Lower leg skin (tissue), 4 donors: Measurements from ENCODE around the gene LRTM2. TPM values are rescaled to one million over a fixed set of nuclear protein-coding genes. Genes with fewer than 3 reads are reported as not detected.

Source experiments
- DNase-seq, 2 donors: peaks; one replicate each; pipeline ENCODE4 v3.0.0-alpha.2; 2019; ENCODE audit warnings: low spot score in 2 of 2
- H3K4me3 ChIP-seq: fragments of 200-600 bp; sonication (generic); 2 replicates; pipeline ENCODE4 v1.5.1; 2017; ENCODE audit warnings: mild to moderate bottlenecking, low read depth; ENCODE audit not compliant: poor library complexity, severe bottlenecking
- CTCF ChIP-seq, 3 donors: fragments of 450-650 bp; IDR thresholded peaks; one replicate each; pipeline ENCODE4 v1.5.1; 2016; ENCODE audit warnings: antibody characterized with exemption in 3 of 3, mild to moderate bottlenecking in 3 of 3, moderate library complexity in 2 of 3
- POLR2A ChIP-seq, 2 donors: fragments of 450-650 bp; IDR thresholded peaks; one replicate each; pipeline ENCODE4 v1.6.1; 2016 to 2017; ENCODE audit warnings: antibody characterized with exemption in 2 of 2, mild to moderate bottlenecking in 1 of 2, moderate library complexity in 1 of 2
- WGBS, 2 donors: methylation state at CpG; one replicate each; pipeline ENCODE4 v1.1.5; 2018; 5-methylcytosine and 5-hydroxymethylcytosine counted together
- intact Hi-C: fragments of 100-400 bp; cut with DNase I; formaldehyde crosslinking; loops from one replicate; pipeline ENCODE4 v1.15.0; 2023; ENCODE audit warnings: low total_unique reads
- total RNA-seq, 4 donors: library from RNA; depleted of rRNA; stranded (reverse); fragments of >200 nt; gene quantifications; one replicate each; pipeline ENCODE4 v1.1.0, GENCODE V29; 2016

LRTM2 gene
- total RNA-seq, 4 donors from 2014 or later = not detected

- intact Hi-C loops = no loop called here
- TF ChIP-seq POLR2A (IDR thresholded peaks at IDR 0.05) (no peak), CTCF (IDR thresholded peaks at IDR 0.05) (no peak)
- no peak overlapping the region for H3K4me3 ChIP-seq
- 77 to 83% methylated on average over 8 of the region's 8 CpGs for WGBS, 2 donors
- DNase-seq = peak in 1 of 2 donors; percentile 50
Observed at GRCh38 chr12:1882405-1882804, 62.0 kb downstream of the LRTM2 start.

DNA sequence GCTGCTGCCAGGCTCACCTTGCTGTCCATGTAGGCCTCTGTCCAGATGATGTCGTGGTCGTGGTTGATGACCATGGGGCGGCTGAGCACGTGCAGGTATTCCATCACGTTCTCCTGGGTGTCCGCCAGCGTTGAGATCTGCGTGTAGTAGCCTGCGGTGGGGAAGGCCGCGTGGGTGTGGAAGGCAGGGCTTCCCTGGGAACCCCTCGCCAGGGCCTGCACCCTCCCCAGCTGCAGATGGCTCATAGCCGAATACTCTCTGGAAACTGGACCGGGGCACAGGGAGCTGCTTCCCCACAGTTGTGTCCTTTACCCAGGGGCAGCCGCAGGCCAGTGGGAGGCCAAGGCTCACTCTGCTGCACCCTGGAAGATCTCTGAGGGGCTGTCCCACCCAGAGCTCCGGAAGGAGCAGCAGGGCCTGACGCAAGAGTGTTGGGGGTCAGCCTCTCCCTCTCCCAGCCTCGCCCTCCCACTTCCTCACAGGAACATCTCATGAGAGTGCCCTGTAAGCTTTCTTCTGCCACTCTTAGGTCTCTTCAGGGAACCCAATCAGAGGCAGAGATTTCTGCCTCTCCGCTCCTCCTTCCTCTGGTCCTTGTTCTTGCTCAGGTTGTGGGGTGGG, 62.6 kb downstream of the LRTM2 start:
- DNase-seq = peak in 1 of 2 donors; percentile 52
- 78 to 83% methylated on average over 19 of the region's 19 CpGs for WGBS, 2 donors
- TF ChIP-seq CTCF (IDR thresholded peaks at IDR 0.05) (no peak), POLR2A (IDR thresholded peaks at IDR 0.05) (no peak)
- intact Hi-C loops = no loop called here
- no peak overlapping the region for H3K4me3 ChIP-seq

DNA sequence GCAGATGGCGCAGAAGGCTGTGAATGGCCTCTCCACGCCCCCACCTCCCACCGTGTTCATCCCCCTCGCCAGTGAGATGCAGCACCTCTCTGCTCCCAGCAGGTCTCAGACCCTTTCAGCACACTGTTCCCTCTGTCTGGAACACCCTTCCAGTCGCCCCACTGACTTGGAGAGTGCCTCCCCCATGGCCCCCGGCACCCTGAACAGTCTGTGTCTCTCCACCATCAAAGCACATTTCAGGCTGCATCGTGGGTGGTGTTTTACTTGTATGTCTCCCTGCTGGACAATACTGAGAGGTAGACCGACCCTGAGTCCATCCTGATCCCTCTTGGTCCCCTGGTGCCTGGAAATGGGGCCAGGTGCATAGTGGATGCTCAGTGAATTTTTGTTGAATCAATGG, 63.1 kb downstream of the LRTM2 start:
- DNase-seq = peak in 1 of 2 donors; percentile 61
- H3K4me3 ChIP-seq = no peak overlapping the region
- WGBS, 2 donors = 82 to 85% methylated on average over 8 of the region's 8 CpGs
- intact Hi-C loops = no loop called here
- TF ChIP-seq POLR2A (IDR thresholded peaks at IDR 0.05) = no peak
- no peak for TF ChIP-seq CTCF (IDR thresholded peaks at IDR 0.05)

DNA sequence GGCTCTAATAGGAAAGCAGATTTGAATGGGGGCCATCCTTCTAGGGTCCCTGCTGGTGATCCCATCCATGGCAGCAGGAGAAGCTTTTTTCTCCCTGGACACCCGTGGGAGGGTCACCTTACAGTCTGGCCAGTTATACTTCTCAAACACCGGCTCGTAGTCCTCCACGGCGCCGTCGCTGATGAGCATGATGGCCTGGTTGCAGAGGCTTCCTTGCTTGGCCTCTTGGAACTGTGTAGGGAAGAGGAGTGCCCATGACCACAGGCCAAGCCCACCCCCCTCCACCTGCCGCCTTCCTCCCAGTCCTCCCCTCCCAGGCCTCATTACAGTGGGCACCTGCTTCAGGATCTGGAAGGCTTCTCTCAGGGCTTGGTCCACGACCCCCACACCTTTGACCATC, 64.3 kb downstream of the LRTM2 start:
- peak in 1 of 2 donors; percentile 75 for DNase-seq
- 91 to 92% methylated on average over 9 of the region's 9 CpGs for WGBS, 2 donors

DNA sequence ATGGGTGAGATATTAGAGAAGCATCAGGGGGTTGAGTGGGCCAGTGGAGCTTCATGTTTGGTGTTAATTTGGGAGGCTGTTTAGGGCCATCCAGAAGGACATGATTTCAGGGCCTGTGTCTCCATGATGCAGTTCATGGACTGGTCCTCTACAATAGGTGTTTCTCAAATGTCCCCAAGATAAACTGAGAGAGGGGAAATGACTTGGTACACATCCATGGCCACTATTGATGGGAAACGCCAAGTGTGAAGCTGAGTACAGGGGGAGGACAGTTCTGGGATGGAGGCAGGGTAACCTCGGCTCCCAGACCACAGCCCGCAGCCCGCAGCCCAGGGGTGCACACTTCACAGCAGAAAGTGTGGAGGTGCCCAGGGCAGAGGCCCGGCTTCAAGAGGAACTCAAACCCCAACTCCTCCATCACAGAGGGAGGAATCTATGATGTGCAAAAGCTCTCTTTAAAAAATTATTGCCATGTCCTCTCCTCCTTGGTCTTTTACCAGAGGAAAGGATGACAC, 64.8 kb downstream of the LRTM2 start:
- intact Hi-C loops = no loop called here
- no peak for TF ChIP-seq CTCF (IDR thresholded peaks at IDR 0.05)
- no peak for TF ChIP-seq POLR2A (IDR thresholded peaks at IDR 0.05)
- peak in 1 of 2 donors; percentile 50 for DNase-seq
- H3K4me3 ChIP-seq = no peak overlapping the region
- 85 to 89% methylated on average over 5 of the region's 5 CpGs for WGBS, 2 donors

More for the DNA sequence above, 64.3 kb downstream of the LRTM2 start:
- intact Hi-C loops = no loop called here
- TF ChIP-seq CTCF (IDR thresholded peaks at IDR 0.05) (no peak), POLR2A (IDR thresholded peaks at IDR 0.05) (no peak)
- H3K4me3 ChIP-seq = no peak overlapping the region
